Spinal cord (tissue), 10 donors: Measurements from ENCODE around the gene RBPMS2. TPM values are rescaled to one million over a fixed set of nuclear protein-coding genes. Genes with fewer than 3 reads are reported as not detected.
A peak's percentile ranks its signal among the peaks of the same experiment; 100 is the strongest.

Experiments
- DNase-seq, 6 donors: peaks; one replicate each; pipeline versions ENCODE4 v3.0.0 to v3.0.0-alpha.2; 2013 to 2015; ENCODE audit warnings: low spot score in 6 of 6, low read depth in 4 of 6
- H3K27ac ChIP-seq: one replicate; pipeline ENCODE4 v1.5.1; 2013; ENCODE audit warnings: low read depth, low read length, control low read depth
- H3K27me3 ChIP-seq: one replicate; pipeline ENCODE4 v1.6.1; 2013; ENCODE audit warnings: low read length; ENCODE audit not compliant: control insufficient read depth, insufficient read depth
- H3K36me3 ChIP-seq: one replicate; pipeline ENCODE4 v1.6.1; 2013; ENCODE audit warnings: low read length; ENCODE audit not compliant: control insufficient read depth, insufficient read depth
- H3K4me1 ChIP-seq: one replicate; pipeline ENCODE4 v1.6.1; 2013; ENCODE audit warnings: low read length; ENCODE audit not compliant: control insufficient read depth, insufficient read depth
- H3K4me3 ChIP-seq: one replicate; pipeline ENCODE4 v1.5.1; 2013; ENCODE audit warnings: low read depth, low read length, control low read depth
- H3K9me3 ChIP-seq: one replicate; pipeline ENCODE4 v1.6.1; 2013; ENCODE audit warnings: low read length; ENCODE audit not compliant: control insufficient read depth, insufficient read depth
- WGBS: methylation state at CpG from one replicate; pipeline ENCODE4 v1.1.5; 2013; ENCODE audit warnings: missing lambda C conversion rate; ENCODE audit not compliant: insufficient coverage; 5-methylcytosine and 5-hydroxymethylcytosine counted together
- polyA plus RNA-seq, 2 donors: library from polyadenylated mRNA; unstranded; fragments of 120-200 nt; gene quantifications; one replicate each; pipeline ENCODE4 v1.2.1, GENCODE V29; 2013; ENCODE audit not compliant: insufficient read length in 2 of 2
- total RNA-seq, 2 donors: library from RNA; depleted of rRNA in 1 of 2; stranded (reverse); fragments of 120-200 nt in 1 of 2; fragments of >200 nt in 1 of 2; gene quantifications; one replicate each; pipeline versions ENCODE4 v1.2.3 to v1.2.4, GENCODE V29; 2013 to 2014
- donor health status: healthy.

RBPMS2 gene
- total and polyA plus RNA-seq, 4 donors, result 0.30 to 6.3 (median 2.6) TPM

DNA sequence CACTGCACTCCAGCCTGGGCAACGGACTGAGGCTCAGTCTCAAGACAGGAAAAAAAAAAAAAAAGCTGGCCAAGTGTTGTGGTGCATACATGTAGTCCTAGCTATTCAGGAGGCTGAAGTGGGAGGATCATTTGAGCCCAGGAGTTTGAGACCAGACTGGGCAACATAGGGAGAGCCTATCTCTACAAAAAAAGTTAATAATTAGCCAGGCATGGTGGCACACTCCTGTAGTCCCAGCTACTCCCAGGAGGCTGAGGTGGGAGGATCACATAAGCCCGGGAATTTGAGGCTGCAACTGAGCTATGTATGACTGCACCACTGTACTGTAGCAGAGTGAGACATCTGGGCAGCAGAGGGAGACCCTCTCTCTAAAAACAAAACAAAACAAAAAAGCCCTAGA, 58.9 kb downstream of the RBPMS2 start:
- Histone ChIP-seq H3K4me3 (no peak overlapping the region), H3K36me3 (no peaks in the 10 kb centered on the region), H3K27me3 (no peaks in the 10 kb centered on the region), H3K9me3 (no peaks in the 10 kb centered on the region), H3K27ac (no peak overlapping the region), H3K4me1 (peaks cover 15% of the 10 kb centered on the region)
- 100% methylated on average over 1 of the region's 2 CpGs for WGBS
- no peak for DNase-seq

DNA sequence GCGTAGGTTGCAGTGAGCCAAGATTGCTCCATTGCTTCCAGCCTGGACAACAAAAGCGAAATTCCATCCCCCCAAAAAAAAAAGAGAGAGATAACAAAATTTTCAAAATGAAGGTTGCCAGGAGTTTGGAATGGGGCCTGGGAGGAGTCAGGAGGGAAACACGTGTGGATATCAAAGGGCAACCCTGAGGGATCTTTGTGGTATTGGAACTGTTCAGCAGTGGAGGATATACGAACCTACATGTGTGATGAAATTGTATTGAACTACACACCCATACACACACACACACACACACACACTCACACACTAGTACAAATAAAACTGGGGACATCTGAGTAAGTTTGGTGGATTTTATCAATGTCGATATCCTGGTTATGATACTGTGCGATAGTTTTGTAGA, 61.8 kb downstream of the RBPMS2 start:
- Histone ChIP-seq H3K4me3 (no peak overlapping the region), H3K27me3 (no peaks in the 10 kb centered on the region), H3K36me3 (no peaks in the 10 kb centered on the region), H3K4me1 (peaks cover 9% of the 10 kb centered on the region), H3K27ac (no peak overlapping the region), H3K9me3 (no peaks in the 10 kb centered on the region)
- WGBS, result no CpG with 5 or more reads among the region's 6 CpGs
- no peak for DNase-seq

DNA sequence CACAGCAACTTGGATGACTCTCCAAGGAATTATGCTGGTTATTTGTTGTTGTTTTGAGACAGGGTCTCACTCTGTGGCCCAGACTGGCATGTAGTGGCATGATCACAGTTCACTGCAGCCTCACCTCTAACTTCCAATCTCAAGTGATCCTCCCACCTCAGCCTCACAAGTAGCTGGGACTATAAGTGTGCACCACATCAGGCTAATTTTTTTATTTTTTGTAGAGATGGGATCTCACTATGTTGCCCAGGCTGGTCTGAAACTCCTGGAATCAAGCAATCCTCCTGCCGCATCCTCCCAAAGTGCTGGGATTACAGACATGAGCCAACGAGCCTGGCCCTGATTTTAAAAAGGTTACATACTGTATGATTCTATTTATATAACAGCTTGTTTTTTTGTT, 63.0 kb downstream of the RBPMS2 start:
- no peaks in the 10 kb centered on the region for H3K27me3 ChIP-seq
- H3K4me1 ChIP-seq, result no peaks in the 10 kb centered on the region
- no peaks in the 10 kb centered on the region for H3K9me3 ChIP-seq
- H3K27ac ChIP-seq, result no peak overlapping the region
- H3K36me3 ChIP-seq, result no peaks in the 10 kb centered on the region
- no peak for DNase-seq
- H3K4me3 ChIP-seq, result no peak overlapping the region
- 100% methylated on average over 1 of the region's 2 CpGs for WGBS

DNA sequence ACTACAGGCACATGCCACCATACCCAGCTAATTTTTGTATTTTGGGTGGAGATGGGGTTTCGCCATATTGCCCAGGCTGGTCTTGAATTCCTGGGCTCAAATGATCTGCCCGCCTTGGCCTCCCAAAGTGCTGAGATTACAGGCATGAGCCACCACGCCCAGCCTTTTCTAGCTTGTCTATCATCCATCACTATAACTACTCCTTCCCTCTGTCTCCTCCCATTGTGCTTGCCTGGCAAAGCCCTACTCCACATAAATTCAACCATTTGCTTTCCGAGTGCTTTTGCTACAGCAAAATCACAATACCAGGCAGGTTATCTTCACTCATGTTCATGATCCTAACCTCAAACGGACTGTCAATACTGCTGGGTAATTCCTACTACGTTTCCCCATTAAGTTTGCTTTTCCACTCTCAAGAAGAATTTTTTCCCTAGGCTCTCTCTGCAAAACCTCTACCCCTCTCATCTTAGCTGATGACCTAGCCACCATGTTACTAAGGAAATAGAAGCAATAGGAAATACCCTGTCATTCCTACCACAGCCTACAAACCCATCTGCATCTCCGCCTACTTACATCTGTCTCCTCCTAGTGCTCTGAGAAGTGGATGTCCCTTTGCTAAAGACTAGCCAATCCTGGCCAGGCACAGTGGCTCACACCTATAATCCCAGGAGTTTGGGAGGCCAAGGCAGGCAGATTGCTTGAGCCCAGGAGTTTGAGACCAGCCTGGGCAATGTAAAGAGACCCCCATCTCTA, 64.5 kb downstream of the RBPMS2 start:
- H3K4me1 ChIP-seq, result no peaks in the 10 kb centered on the region
- 75% methylated on average over 6 of the region's 7 CpGs for WGBS
- no peak overlapping the region for H3K4me3 ChIP-seq
- no peaks in the 10 kb centered on the region for H3K36me3 ChIP-seq
- no peak overlapping the region for H3K27ac ChIP-seq
- DNase-seq, result no peak
- no peaks in the 10 kb centered on the region for H3K27me3 ChIP-seq
- H3K9me3 ChIP-seq, result no peaks in the 10 kb centered on the region

DNA sequence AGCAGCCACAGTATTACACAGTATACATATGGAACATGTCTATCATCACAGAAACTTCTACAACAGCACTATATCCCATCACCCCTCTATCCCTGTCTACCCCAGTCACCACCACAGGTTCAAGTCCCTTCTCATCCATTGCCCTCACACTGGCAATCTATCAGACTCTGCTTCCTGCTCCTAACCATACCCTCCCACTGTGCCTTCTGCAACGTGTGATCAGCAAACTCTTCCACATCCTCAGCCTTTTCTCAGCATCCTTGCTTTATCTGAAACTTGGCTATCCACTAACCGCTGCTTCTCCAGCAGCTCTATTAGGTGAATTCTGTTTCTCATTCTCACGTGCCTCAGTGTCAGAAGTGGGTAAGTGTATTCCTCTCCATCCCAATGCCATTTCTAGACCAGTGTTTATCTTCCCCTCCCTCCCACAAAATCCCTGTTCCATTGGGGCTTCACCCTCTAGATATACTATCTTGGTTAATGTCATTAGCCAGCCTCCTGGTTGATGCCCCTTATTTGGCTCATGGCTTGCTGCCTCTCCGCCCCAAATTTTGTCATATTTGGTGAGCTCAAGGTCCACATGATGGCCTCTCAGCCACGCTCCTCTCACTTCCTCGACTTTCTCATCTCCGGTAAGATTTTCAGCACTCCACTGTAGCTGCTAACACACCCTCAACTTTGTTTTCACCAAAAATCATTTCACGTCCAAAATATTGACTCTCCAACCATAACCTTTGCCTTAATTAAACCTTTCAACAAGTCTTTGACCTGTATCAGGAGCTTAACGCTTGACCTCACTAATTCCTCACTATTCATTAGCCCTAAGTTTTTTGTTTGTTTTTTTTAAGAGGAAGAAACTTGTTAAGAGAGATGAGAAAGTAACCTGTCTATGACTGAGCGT, 69.1 kb downstream of the RBPMS2 start:
- WGBS, result 83% methylated on average over 7 of the region's 10 CpGs
- no peak overlapping the region for H3K27ac ChIP-seq

DNA sequence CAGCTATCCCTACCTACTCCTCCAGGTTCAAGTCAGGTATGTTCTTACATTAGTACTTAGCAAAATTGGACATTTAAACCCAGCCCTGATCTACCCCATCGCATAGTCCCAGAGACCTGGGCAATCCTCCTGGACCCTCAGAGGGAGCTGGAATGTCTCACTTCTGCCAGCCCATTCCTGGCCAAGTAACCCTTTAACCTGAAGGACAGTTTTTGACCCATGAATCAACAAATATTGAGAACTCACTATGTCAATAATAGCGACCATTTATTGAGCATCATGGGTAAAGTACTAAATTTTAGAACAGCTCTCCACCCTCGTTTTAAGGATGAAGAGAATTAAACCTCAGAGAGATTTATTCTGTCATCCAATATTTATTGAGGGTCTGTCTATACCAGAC, 70.4 kb downstream of the RBPMS2 start:
- no peak for DNase-seq
- Histone ChIP-seq H3K27ac (no peak overlapping the region), H3K36me3 (peaks cover 3% of the 10 kb centered on the region), H3K27me3 (no peaks in the 10 kb centered on the region), H3K4me3 (no peak overlapping the region), H3K9me3 (no peaks in the 10 kb centered on the region), H3K4me1 (peaks cover 18% of the 10 kb centered on the region)
- WGBS, result 100% methylated on average over 1 of the region's 3 CpGs

More for the DNA sequence above, 69.1 kb downstream of the RBPMS2 start:
- Histone ChIP-seq H3K4me3 (no peak overlapping the region), H3K36me3 (no peaks in the 10 kb centered on the region), H3K27me3 (no peaks in the 10 kb centered on the region), H3K4me1 (peaks cover 7% of the 10 kb centered on the region), H3K9me3 (no peaks in the 10 kb centered on the region)
- DNase-seq, result no peak

DNA sequence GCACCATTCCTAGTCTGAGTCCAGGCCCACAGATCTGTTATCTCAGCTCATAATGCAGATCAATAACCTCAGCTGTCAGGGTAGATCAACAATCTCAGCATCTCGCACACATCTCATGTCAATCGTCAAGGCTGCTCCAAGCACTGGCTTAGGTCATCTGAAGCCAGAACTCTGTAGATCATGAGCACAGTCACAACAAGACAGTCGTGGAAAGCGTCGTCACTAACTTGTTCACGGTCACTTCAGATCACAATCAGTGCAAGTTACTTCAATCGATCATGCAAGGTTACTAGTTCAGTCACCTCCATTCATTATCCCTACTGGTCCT, 71.8 kb downstream of the RBPMS2 start:
- Histone ChIP-seq H3K4me3 (peak overlapping the region; percentile 84), H3K27me3 (no peaks in the 10 kb centered on the region)

DNA sequence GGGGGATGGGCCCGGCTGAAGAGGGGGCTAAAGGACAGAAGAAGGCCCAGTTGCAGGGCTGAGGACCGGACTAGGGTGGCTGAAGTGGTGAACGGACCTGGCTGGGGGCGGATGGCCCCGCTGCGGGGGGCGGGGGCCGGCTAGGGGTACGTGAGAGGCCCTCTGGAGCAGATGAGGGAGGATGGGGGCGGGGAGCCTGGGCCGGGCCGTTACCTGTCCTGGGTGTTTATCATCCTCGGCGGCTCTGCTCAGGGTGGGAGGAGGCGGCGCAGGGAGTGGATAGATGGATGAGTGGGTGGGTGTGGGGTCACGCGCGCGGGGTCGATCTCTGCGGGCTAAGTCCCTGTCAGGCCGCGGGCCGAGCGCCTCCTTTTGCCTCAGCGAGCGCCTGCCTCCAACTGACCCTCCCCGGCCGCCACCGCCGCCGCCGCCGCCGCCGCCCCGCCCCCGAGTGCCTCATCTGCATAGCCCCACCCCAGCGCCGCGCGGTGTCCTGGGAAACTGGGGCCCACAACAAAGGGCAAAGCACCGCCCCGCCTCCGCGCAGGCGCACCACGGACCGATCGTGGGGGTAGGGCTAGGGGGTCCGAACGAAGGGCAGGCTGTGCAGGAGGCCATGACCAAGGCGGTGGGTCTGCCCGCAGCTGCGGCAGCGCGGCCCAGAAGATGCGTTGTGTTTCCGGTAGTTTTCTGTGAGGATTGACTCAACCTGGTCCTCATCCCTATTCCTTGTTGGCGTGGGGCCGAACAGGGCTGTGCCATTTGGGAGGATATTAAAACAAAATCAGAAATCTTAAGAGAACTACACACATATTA, 72.4 kb downstream of the RBPMS2 start:
- under 1% methylated on average over 61 of the region's 62 CpGs for WGBS

More for the DNA sequence above, 71.8 kb downstream of the RBPMS2 start:
- 56% methylated on average over 7 of the region's 7 CpGs for WGBS
- no peak for DNase-seq
- Histone ChIP-seq H3K4me1 (peaks cover 30% of the 10 kb centered on the region), H3K9me3 (no peaks in the 10 kb centered on the region), H3K27ac (peak overlapping the region; percentile 82), H3K36me3 (peaks cover 6% of the 10 kb centered on the region)

DNA sequence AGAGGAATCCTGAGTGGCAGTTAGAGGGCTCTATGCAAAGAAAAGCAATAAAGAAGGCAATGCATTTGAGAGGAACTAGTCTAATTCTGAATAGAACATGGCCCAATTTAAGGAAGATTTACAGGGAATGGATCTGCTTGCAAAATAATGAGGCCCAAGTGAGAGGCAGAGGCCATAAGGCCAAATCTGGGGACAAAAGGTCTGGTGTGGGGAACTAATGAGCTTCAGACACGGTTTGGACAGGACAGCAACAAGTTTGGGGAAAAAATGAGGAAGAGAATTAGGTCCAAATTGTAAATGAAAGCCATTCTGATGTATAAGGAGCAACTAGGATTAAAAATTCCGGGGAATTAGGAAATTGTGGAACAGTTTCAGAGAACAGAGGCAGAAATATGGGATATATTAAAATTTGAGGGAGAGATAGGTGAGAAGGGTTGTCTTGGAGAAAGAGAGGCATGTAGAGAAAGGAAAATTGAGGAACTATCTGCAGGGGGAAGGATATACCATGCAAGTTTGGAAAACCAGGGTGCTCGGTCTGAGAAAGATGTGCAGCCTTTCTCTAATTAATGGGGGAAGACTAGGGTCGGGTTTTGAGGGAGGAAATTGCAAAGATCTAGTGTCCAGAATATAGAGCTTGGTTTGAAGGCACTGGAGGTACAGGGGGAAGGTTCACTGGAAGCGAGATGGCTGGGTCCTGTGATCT, 73.8 kb downstream of the RBPMS2 start:
- 6% methylated on average over 5 of the region's 5 CpGs for WGBS
- H3K27ac ChIP-seq, result peak overlapping the region; percentile 83
- no peaks in the 10 kb centered on the region for H3K27me3 ChIP-seq
- peaks cover 39% of the 10 kb centered on the region for H3K4me1 ChIP-seq
- DNase-seq, result no peak
- no peaks in the 10 kb centered on the region for H3K9me3 ChIP-seq
- peaks cover 6% of the 10 kb centered on the region for H3K36me3 ChIP-seq
- peak overlapping the region; percentile 84 for H3K4me3 ChIP-seq

More for the DNA sequence above, 72.4 kb downstream of the RBPMS2 start:
- DNase-seq, result peak; percentile 84 to 99 (median 96)
- Histone ChIP-seq H3K27ac (peak overlapping the region; percentile 83), H3K36me3 (peaks cover 6% of the 10 kb centered on the region), H3K27me3 (no peaks in the 10 kb centered on the region), H3K9me3 (no peaks in the 10 kb centered on the region), H3K4me1 (peaks cover 32% of the 10 kb centered on the region), H3K4me3 (peak overlapping the region; percentile 84)
